ENCODE results near the gene ADAMTS15.
A peak's percentile ranks its signal among the peaks of the same experiment; 100 is the strongest.

Gene ADAMTS15

GRCh38 chr11:130415731-130416529 lies 32.5 kb upstream of the ADAMTS15 start:
- in situ Hi-C loops (cut with MboI; ENCODE audit: low pct_unique_long_range_greater_than_20kb, low sequenced_read_pairs) = no loop called here
- no peak for DNase-seq

DNA sequence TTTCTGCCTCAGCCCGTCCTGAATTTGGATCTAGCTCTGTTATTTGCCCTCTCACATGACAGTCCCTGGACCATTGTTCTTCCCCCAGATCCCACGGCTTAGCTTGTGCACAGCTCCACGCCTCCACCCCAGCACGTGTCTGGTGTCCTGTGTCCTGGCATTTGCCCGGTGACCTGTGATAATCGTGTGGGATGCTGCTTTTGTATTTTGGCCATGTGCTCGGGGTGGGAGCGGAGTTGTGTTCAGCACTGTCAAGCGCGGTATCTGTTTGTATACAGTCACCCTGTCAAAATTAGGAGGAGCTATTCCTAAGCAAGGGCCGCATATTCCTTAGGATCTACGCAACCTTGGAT lies 31.9 kb upstream of the ADAMTS15 start:
- DNase-seq = no peak
- in situ Hi-C loops (cut with MboI; ENCODE audit: low pct_unique_long_range_greater_than_20kb, low sequenced_read_pairs) = no loop called here

GRCh38 chr11:130416906-130417305 lies 31.5 kb upstream of the ADAMTS15 start:
- no peak for DNase-seq
- in situ Hi-C loops (cut with MboI; ENCODE audit: low pct_unique_long_range_greater_than_20kb, low sequenced_read_pairs) = no loop called here

GRCh38 chr11:130418210-130418609 lies 30.2 kb upstream of the ADAMTS15 start:
- in situ Hi-C loops (cut with MboI; ENCODE audit: low pct_unique_long_range_greater_than_20kb, low sequenced_read_pairs) = no loop called here
- DNase-seq = no peak

DNA sequence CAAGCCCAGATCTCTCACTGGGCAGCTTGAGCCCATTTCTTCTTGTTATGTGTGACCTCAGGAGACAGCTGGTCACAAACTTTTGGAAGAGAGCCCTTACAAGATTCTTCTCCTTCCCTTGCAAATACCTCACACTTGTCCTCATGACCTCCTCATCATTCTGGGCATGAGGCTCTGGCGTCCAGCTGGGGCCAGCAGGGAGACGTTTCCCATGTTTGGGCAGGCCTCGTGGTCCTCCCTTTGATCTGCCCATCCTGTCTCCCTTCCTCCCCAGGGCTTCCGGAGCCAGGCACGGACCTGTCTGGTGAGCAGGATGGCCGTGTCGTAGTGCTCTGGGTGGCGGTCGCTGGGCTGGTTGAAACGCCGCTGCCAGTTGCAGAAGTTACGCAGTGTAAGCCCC lies 29.7 kb upstream of the ADAMTS15 start:
- in situ Hi-C loops (cut with MboI; ENCODE audit: low pct_unique_long_range_greater_than_20kb, low sequenced_read_pairs) = no loop called here

DNA sequence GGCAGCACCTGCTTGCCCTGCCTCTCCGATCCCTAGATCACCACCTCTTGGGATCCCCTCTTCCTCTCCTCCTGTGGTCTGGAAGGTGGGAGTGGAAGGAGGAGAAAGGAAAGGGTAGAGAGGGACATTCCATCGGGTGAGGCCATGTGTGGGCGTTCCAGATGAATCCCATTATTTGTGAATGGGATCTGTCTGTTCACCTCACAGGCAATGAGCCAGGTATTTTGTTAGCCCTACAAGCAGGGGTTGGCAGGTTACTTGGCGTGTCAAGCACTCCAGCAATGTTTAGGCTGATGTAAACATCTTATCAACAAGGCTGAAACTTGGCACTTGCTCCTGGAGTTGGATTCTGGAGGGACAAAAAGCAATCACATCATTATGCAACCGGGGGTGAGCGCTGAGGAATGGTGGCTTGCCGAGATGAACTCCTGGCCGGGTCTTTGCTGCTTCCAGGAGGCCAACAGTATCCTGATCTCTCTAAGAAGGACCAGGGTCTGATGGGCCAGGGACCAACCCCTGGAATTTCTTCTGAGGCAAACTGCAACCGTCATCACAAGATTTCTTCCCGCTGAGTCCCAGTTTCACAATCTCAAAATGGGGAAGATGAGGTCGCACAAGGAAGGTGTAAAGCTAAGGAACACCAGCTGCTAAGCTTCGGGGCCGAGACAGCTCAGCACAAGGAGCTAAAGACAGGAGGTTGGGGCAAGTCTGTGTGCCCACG lies 27.8 kb upstream of the ADAMTS15 start:
- no peak for DNase-seq
- in situ Hi-C loops (cut with MboI; ENCODE audit: low pct_unique_long_range_greater_than_20kb, low sequenced_read_pairs) = loop anchor here (10.0 kb wide), 1 partner anchor 206 kb away; no protein-coding TSS in a partner anchor

More for the DNA sequence above, 29.7 kb upstream of the ADAMTS15 start:
- no peak for DNase-seq

DNA sequence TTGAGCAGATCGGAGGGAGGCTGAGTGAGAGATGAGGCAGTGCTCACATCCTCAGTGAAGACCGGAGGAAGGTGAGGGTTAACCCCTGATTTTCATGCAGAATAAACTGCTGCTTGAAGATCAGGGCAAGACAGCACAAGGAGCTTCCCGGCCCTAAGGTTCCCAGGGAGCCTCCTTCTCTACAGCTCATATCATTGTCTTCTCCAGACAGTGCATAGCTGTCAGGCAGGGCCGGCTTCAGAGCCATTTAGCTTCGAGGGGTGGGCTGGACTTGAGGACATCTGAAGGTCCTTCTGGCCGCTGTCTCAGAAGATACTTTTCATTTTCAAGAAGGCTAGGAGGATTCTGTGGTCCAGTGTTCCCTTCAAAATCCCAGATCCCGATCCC lies 27.3 kb upstream of the ADAMTS15 start:
- in situ Hi-C loops (cut with MboI; ENCODE audit: low pct_unique_long_range_greater_than_20kb, low sequenced_read_pairs) = loop anchor here (10.0 kb wide), 1 partner anchor 206 kb away; no protein-coding TSS in a partner anchor

GRCh38 chr11:130421697-130422096 lies 26.7 kb upstream of the ADAMTS15 start:
- in situ Hi-C loops (cut with MboI; ENCODE audit: low pct_unique_long_range_greater_than_20kb, low sequenced_read_pairs) = loop anchor here (10.0 kb wide), 1 partner anchor 207 kb away; no protein-coding TSS in a partner anchor

More for the DNA sequence above, 27.3 kb upstream of the ADAMTS15 start:
- no peak for DNase-seq

DNA sequence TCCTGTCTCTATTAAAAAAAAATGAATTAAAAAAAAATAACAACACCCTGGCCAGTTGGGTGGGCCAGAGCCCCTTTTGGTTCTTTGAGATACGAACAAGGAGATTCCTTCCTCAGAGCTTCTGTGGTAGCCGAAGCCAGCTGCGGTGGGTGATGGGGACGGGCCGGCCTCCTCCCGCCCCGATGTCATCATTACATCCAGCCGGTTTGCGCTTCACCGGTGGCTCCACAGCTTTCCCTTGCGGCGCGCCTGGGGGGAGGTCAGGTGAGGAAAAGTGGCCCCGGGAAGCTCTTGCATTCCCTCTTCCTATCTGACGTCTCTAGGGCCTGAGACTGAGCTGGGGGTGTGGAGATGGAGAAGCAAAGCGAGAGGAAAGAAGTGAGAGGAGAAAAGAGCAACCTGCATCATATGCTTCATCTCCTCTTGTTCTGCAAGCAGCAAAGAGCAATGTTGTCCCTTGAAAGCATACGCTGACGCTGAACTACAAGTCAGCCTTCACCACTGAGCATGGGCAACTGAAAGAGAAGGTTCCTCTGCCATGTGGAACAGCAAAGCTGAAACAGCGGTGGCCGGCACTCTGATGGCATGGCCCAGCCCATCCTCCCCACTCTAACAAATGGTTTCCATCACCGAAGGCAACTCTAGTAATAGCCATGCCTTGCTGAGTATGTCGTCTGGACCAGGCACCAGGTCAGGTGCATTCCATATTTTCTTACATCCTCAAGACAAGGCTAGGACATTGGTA lies 26.0 kb upstream of the ADAMTS15 start:
- in situ Hi-C loops (cut with MboI; ENCODE audit: low pct_unique_long_range_greater_than_20kb, low sequenced_read_pairs) = loop anchor here (10.0 kb wide), 1 partner anchor 208 kb away; no protein-coding TSS in a partner anchor
- no peak for DNase-seq

More at GRCh38 chr11:130421697-130422096, 26.7 kb upstream of the ADAMTS15 start:
- no peak for DNase-seq

DNA sequence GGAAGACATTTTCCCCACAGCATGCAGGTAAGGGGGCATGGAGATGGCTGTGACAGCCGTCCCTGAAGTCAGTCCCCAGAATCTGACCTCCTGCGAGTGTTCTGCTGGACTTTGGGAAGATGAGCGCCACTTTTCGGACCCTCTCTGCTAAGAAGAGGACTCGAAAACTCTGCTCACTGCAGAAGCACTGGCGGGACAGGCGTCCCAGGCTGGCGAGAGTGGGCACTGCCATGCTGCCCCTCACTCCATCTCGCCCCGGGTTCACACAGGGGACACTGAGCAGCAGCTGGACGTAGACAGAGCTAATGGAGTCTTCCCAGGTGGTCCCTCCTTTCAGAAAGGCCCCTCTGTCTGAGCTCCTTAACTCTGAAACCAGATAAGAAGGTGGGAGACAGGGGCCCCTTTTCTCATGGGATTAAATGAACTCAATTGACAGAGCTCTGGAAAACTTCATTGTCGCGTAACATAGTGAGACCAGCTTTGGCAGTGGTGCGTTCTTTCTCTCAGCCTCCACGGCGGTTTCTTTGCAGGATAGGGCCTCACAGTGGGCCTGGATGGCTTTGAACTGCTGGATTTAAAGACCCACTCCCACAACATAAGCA lies 24.8 kb upstream of the ADAMTS15 start:
- in situ Hi-C loops (cut with MboI; ENCODE audit: low pct_unique_long_range_greater_than_20kb, low sequenced_read_pairs) = loop anchor here (10.0 kb wide), 1 partner anchor 209 kb away; no protein-coding TSS in a partner anchor
- no peak for DNase-seq

- in situ Hi-C loops (cut with MboI; ENCODE audit: low pct_unique_long_range_greater_than_20kb, low sequenced_read_pairs) = loop anchor here (10.0 to 25.0 kb wide), 2 partner anchors 210 to 438 kb away; no protein-coding TSS in a partner anchor
- no peak for DNase-seq
These were observed 23.8 kb upstream of the ADAMTS15 start for GRCh38 chr11:130424613-130425140.

- in situ Hi-C loops (cut with MboI; ENCODE audit: low pct_unique_long_range_greater_than_20kb, low sequenced_read_pairs) = loop anchor here (10.0 to 25.0 kb wide), 2 partner anchors 210 to 437 kb away; no protein-coding TSS in a partner anchor
- DNase-seq = no peak
These were observed 23.3 kb upstream of the ADAMTS15 start for GRCh38 chr11:130425156-130425555.

DNA sequence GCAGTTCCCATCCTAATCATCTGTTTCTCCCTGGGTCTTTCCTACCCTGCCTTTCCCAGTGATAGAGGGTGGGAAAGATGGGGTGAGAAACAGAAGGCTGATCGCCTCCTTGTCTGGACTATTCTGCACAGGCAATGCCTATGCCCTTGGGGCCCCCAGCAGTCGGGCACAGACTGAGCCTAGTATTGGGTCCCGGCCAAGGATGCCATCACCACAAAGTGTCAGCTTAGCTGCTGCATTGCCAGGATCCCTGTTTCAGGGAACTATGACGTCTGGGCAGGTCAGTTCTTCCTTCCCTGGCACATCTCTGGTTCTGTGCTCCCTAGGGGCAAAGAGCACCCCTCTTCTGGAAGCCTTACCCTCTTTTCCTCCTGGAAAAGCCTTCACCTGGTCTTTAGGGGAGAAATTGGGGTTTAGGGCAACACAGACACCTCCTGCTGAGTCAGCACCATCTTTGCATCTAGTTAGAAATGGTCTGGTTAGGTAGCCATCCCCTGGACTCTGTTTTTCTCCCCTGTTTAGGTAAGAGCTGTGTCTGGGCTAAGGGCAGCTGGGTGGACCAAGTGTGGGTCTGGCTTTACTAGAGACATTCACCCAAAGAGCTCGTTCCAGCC lies 22.1 kb upstream of the ADAMTS15 start:
- DNase-seq = no peak
- in situ Hi-C loops (cut with MboI; ENCODE audit: low pct_unique_long_range_greater_than_20kb, low sequenced_read_pairs) = loop anchor here (10.0 to 25.0 kb wide), 2 partner anchors 212 to 436 kb away; no protein-coding TSS in a partner anchor

- in situ Hi-C loops (cut with MboI; ENCODE audit: low pct_unique_long_range_greater_than_20kb, low sequenced_read_pairs) = loop anchor here (10.0 to 25.0 kb wide), 2 partner anchors 212 to 435 kb away; no protein-coding TSS in a partner anchor
- DNase-seq = no peak
These were observed 21.6 kb upstream of the ADAMTS15 start for GRCh38 chr11:130426837-130427341.

- peak; percentile 48 for DNase-seq
- in situ Hi-C loops (cut with MboI; ENCODE audit: low pct_unique_long_range_greater_than_20kb, low sequenced_read_pairs) = loop anchor here (10.0 to 25.0 kb wide), 2 partner anchors 213 to 435 kb away; no protein-coding TSS in a partner anchor
These were observed 20.7 kb upstream of the ADAMTS15 start for GRCh38 chr11:130427581-130428315.

- DNase-seq = no peak
- in situ Hi-C loops (cut with MboI; ENCODE audit: low pct_unique_long_range_greater_than_20kb, low sequenced_read_pairs) = loop anchor here (10.0 to 25.0 kb wide), 2 partner anchors 214 to 434 kb away; no protein-coding TSS in a partner anchor
These were observed 19.9 kb upstream of the ADAMTS15 start, which contains the start of gene ADAMTS8 for GRCh38 chr11:130428316-130429119. Gene ADAMTS8, minus strand, starts transcription at chr11:130428609. Its CDS starts 323 bp downstream, at chr11:130428286.
